ENCODE measurements around the gene SLC25A22.

SLC25A22 gene

DNA sequence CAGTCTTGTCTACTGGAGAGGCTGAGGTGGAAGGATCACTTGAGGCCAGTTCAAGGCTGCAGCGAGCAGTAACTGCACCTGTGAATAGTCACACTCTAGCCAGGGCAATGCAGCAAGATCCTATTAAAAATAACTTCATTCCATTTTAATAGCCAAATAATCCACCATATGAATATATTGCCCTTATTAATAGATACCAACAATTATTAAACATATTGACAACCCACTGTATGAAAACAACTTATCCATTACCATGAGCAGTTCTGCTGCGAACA is 31.2 kb downstream of the SLC25A22 start:
- no peak overlapping the region for H3K4me3 ChIP-seq (ENCODE audit: low read depth, low read length)
- TF ChIP-seq, protein P1, sequence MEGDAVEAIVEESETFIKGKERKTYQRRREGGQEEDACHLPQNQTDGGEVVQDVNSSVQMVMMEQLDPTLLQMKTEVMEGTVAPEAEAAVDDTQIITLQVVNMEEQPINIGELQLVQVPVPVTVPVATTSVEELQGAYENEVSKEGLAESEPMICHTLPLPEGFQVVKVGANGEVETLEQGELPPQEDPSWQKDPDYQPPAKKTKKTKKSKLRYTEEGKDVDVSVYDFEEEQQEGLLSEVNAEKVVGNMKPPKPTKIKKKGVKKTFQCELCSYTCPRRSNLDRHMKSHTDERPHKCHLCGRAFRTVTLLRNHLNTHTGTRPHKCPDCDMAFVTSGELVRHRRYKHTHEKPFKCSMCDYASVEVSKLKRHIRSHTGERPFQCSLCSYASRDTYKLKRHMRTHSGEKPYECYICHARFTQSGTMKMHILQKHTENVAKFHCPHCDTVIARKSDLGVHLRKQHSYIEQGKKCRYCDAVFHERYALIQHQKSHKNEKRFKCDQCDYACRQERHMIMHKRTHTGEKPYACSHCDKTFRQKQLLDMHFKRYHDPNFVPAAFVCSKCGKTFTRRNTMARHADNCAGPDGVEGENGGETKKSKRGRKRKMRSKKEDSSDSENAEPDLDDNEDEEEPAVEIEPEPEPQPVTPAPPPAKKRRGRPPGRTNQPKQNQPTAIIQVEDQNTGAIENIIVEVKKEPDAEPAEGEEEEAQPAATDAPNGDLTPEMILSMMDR (IDR thresholded peaks at IDR 0.05; ENCODE audit: low read depth, low read length, missing control alignments): no peak
- DNase-seq (ENCODE audit: low read depth): no peak

DNA sequence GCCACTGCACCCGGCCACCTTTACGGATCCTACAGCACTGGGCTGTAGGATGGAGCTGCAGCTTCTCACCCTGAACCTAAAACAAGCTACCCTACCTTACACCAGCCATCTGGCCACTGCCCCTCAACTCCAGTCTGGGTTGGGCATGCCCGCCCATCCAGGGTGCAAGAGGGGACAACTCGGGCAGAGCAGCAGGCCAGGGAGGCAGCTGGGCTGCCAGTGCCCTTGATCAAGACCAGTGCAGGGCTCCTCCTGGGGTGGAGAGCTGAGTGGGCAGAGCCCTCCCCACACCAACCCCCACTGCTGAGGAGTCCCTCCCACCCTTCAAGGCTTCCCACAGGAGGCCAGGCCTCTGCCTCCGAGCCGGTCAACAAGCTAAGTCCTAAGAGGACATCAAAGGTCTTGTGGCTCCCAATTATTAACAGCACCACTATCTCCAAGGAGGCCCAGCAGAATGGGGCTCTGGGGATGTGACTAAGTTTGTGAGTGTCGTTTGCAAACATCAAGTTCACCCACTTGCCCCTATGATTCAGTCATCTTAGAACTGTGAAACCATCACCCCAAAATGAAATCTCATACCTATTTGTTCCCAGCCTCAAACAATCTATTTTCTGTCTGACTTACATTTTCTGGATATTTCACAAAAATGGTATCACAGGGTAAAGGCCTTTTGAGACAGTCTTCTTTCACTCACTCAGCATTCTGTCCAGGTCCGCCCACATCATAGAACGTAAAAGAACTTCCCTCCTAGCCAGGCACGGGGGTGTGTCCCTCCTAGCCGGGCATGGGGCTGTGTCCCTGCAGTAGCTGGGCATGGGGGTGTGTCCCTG is 31.8 kb downstream of the SLC25A22 start:
- DNase-seq (ENCODE audit: low read depth): no peak
- TF ChIP-seq, protein P1 (IDR thresholded peaks at IDR 0.05; ENCODE audit: low read depth, low read length, missing control alignments): no peak

DNA sequence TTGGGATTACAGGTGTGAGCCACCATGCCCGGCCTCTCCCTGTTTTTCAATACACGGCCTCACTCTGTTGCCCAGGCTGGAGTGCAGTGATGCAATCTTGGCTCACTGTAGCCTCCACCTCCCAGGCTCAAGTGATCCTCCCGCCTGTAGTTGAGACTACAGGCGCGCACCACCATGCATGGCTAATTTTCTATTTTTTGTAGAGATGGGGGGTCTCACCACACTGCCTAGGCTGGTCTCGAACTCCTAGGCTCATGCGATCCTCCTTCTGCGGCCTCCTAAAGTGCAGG is 32.3 kb downstream of the SLC25A22 start:
- H3K4me3 ChIP-seq (ENCODE audit: low read depth, low read length): no peak overlapping the region
- TF ChIP-seq, protein P1 (IDR thresholded peaks at IDR 0.05; ENCODE audit: low read depth, low read length, missing control alignments): no peak
- DNase-seq (ENCODE audit: low read depth): no peak

More for the DNA sequence above, 31.8 kb downstream of the SLC25A22 start:
- no peak overlapping the region for H3K4me3 ChIP-seq (ENCODE audit: low read depth, low read length)

DNA sequence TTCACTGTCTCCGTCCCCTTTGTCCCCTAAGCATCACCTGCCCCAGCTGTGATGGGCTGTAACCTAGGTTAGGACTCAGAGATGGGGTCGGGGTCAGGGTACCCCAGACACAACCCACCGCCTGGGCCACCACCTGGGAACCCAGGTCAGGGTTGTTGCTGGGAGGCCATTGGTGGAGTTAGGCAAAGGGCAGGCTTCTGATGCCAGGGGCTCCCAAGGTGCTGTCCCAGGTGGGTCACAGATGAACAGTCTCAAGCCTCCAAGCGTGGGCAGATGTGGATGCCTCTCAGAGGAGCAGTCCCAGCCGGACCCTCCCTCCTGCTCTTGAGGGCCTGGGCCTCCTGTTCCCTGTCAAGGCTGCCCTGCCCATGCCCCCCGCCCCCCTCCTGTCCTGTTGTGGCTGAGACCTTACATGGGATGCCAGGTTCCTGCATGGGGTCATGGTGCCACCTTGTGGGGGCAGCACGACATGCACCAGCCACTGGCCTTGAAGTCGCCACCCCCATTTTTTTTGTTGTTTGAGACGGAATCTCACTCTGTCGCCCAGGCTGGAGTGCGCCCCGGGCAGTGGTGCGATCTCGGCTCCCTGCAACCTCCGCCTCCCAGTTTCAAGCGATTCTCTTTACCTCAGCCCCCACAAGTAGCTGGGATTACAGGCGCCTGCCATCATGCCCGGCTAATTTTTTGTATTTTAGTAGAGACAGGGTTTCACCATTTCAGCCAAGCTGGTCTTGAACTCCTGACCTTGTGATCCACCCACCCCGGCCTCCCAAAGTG is 32.9 kb downstream of the SLC25A22 start:
- H3K4me3 ChIP-seq (ENCODE audit: low read depth, low read length): no peak overlapping the region
- TF ChIP-seq, protein P1 (IDR thresholded peaks at IDR 0.05; ENCODE audit: low read depth, low read length, missing control alignments): peak; percentile 74
- no peak for DNase-seq (ENCODE audit: low read depth)

DNA sequence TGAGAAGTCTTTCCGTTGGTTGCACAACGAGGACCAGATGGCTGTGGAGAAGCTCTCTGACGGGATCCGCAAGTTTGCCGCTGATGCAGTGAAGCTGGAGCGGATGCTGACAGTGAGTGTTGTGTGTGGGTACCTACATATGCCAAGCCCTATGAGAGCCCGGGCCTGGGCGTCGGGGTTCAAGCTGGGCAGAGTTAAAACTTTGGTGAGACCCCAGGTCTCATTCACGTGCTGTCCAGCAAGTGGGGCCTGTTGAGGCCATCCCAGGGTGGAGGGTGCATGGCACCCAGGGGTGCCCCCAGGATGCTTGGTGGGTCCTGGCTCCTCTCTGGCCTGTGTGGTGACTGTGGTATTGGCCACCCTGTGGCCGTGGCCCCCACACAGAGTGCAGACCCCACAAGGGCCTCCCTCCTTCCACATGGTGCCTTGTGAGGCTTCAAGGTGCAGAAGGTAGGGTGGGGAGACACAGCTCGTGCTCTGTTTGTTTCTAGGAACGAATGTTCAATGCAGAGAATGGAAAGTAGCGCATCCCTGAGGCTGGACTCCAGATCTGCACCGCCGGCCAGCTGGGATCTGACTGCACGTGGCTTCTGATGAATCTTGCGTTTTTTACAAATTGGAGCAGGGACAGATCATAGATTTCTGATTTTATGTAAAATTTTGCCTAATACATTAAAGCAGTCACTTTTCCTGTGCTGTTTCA is 33.6 kb downstream of the SLC25A22 start:
- H3K4me3 ChIP-seq (ENCODE audit: low read depth, low read length): no peak overlapping the region
- TF ChIP-seq, protein P1 (IDR thresholded peaks at IDR 0.05; ENCODE audit: low read depth, low read length, missing control alignments): no peak
- no peak for DNase-seq (ENCODE audit: low read depth)

DNA sequence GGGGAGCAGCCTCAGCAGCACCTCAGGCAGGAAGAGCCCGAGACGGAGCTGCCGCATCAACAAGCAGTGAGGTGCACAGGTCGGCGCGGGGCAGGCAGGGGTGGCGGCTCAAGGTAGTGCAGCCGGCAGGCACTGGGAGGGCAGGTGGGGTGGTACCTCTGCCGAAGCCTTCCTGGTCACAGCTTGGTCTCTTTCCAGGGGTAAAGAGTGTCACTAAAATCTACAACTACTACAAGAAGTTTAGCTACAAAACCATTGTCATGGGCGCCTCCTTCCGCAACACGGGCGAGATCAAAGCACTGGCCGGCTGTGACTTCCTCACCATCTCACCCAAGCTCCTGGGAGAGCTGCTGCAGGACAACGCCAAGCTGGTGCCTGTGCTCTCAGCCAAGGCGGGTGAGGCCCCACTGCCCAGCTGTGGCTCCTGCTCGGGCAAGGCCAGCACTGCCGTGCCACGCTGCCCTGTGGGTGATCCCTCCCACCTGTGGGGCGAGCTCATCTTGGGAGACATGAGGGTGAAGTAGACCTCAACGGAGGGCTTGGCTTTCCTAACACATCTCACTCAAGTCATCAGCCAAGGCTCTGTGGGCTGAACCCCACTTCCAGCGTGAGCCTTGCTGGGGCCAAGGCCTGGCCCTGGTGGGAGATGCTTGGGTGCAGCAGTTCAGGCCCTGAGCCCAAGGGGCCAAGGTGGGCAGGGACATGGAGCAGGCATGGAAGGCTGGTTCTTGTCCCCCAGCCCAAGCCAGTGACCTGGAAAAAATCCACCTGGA is 34.3 kb downstream of the SLC25A22 start:
- TF ChIP-seq, protein P1 (IDR thresholded peaks at IDR 0.05; ENCODE audit: low read depth, low read length, missing control alignments): no peak
- H3K4me3 ChIP-seq (ENCODE audit: low read depth, low read length): no peak overlapping the region
- DNase-seq (ENCODE audit: low read depth): no peak

All from GM12864 (cell line).